SU-DHL-6 (cell line): ENCODE results near the gene MAST2.
"Not testable (repeated sequence)": the region's sequence is repeated elsewhere in the genome, so short reads cannot be mapped to it uniquely, and the experiment has no call there.

ENCODE experiments used
- H2AFZ ChIP-seq: fragments of 200-600 bp; sonication (generic); 2 replicates; pipeline ENCODE4 v1.6.1; 2014; ENCODE audit warnings: low read depth, mild to moderate bottlenecking, moderate library complexity, mixed read lengths, antibody characterized with exemption, low read length; ENCODE audit not compliant: severe bottlenecking
- H3F3A ChIP-seq: fragments of 200-600 bp; shearing (Covaris generic); 2 replicates; pipeline ENCODE4 v1.6.0; 2016; ENCODE audit warnings: antibody characterized with exemption, mild to moderate bottlenecking; ENCODE audit not compliant: insufficient read depth
- H3K27ac ChIP-seq: fragments of 200-600 bp; sonication (generic); 2 replicates; pipeline ENCODE4 v1.5.1; 2016; ENCODE audit warnings: low read depth, mild to moderate bottlenecking, low read length, moderate library complexity, mixed read lengths
- H3K27me3 ChIP-seq: fragments of 200-600 bp; sonication (generic), shearing (Covaris generic); 2 replicates; pipeline ENCODE4 v1.6.0; 2014; ENCODE audit warnings: mild to moderate bottlenecking, low read length
- H3K36me3 ChIP-seq: fragments of 200-600 bp; sonication (generic); 2 replicates; pipeline ENCODE4 v1.6.1; 2014; ENCODE audit warnings: mild to moderate bottlenecking, low read length, mixed read lengths
- H3K4me2 ChIP-seq: fragments of 300-600, 200-600 bp; shearing (Covaris generic), sonication (generic); 2 replicates; pipeline ENCODE4 v1.6.0; 2014; ENCODE audit warnings: low read length, low read depth, mild to moderate bottlenecking; ENCODE audit not compliant: poor library complexity, severe bottlenecking
- H3K4me3 ChIP-seq: fragments of 200-600 bp; sonication (generic); 2 replicates; pipeline ENCODE4 v1.5.1; 2014; ENCODE audit warnings: antibody characterized with exemption, low read length, mild to moderate bottlenecking, mixed read lengths; ENCODE audit not compliant: insufficient read depth, poor library complexity, severe bottlenecking
- H3K79me2 ChIP-seq: fragments of 200-600 bp; sonication (generic); 2 replicates; pipeline ENCODE4 v1.6.1; 2014; ENCODE audit warnings: mild to moderate bottlenecking, low read length, moderate library complexity; ENCODE audit not compliant: insufficient read depth
- H3K9ac ChIP-seq: fragments of 200-600 bp; sonication (generic); 2 replicates; pipeline ENCODE4 v1.7.0; 2014; ENCODE audit warnings: mild to moderate bottlenecking, low read length
- H3K9me2 ChIP-seq: fragments of 200-600 bp; sonication (generic); replicated peaks from 2 replicates; pipeline ENCODE4 v1.6.1; 2014; ENCODE audit warnings: low read length; ENCODE audit not compliant: insufficient read depth
- H3K9me3 ChIP-seq: fragments of 200-600 bp; sonication (generic); 2 replicates; pipeline ENCODE4 v1.6.1; 2014; ENCODE audit warnings: low read length, mixed read lengths; ENCODE audit not compliant: insufficient read depth
- H4K20me1 ChIP-seq: fragments of 200-600 bp; sonication (generic); 2 replicates; pipeline ENCODE4 v1.6.1; 2014; ENCODE audit warnings: low read depth, mild to moderate bottlenecking, antibody characterized with exemption, low read length, moderate library complexity, mixed read lengths
- CTCF ChIP-seq: fragments of 200-600 bp; sonication (generic); IDR thresholded peaks from one replicate; pipeline ENCODE4 v1.5.1; 2017; ENCODE audit warnings: antibody characterized with exemption, mild to moderate bottlenecking, low read length, moderate library complexity; ENCODE audit not compliant: insufficient read depth, poor library complexity, severe bottlenecking
- EZH2phosphoT487 ChIP-seq: fragments of 200-600 bp; sonication (generic), shearing (Covaris generic); conservative IDR thresholded peaks from 2 replicates; pipeline ENCODE4 v1.6.1; 2018; ENCODE audit warnings: mild to moderate bottlenecking, antibody characterized with exemption, low read length, moderate library complexity, mixed read lengths

MAST2 gene

GRCh38 chr1:45949462-45949861 is 146.1 kb downstream of the MAST2 start:
- H3K79me2 ChIP-seq = peaks cover 38% of the 10 kb centered on the region
- not testable (repeated sequence) for H2AFZ ChIP-seq, H3K4me2 ChIP-seq, H3K9ac ChIP-seq, H3K9me3 ChIP-seq, H3K27me3 ChIP-seq, H3K4me3 ChIP-seq, H3K27ac ChIP-seq, H3K36me3 ChIP-seq, H4K20me1 ChIP-seq, H3K9me2 ChIP-seq, H3F3A ChIP-seq

GRCh38 chr1:45952072-45952471 is 148.7 kb downstream of the MAST2 start:
- Histone ChIP-seq H3F3A (peaks cover 7% of the 10 kb centered on the region), H2AFZ (no peak overlapping the region), H3K36me3 (no peaks in the 10 kb centered on the region), H3K27ac (no peak overlapping the region), H4K20me1 (no peaks in the 10 kb centered on the region; the same call in 1 of the 2 replicates), H3K27me3 (no peaks in the 10 kb centered on the region), H3K4me2 (no peak overlapping the region), H3K9ac (no peak overlapping the region), H3K9me2 (no peaks in the 10 kb centered on the region), H3K4me3 (no peak overlapping the region), H3K79me2 (peaks cover 27% of the 10 kb centered on the region), H3K9me3 (no peaks in the 10 kb centered on the region)
- no peak for TF ChIP-seq CTCF
- no peak for TF ChIP-seq EZH2phosphoT487

- Histone ChIP-seq H3K27ac (no peak overlapping the region), H3K79me2 (peaks cover 34% of the 10 kb centered on the region), H3K27me3 (no peaks in the 10 kb centered on the region), H3K9me2 (no peaks in the 10 kb centered on the region), H3K9ac (no peak overlapping the region), H3K36me3 (0 out of 2 replicates have a peak, but pooled peaks cover 4% of the 10 kb centered on the region), H3K9me3 (no peaks in the 10 kb centered on the region), H2AFZ (no peak overlapping the region), H3F3A (peaks cover 7% of the 10 kb centered on the region), H3K4me3 (no peak overlapping the region), H3K4me2 (no peak overlapping the region), H4K20me1 (no peaks in the 10 kb centered on the region; the same call in 1 of the 2 replicates)
- no peak for TF ChIP-seq CTCF
- TF ChIP-seq EZH2phosphoT487 = no peak
These were observed 150.8 kb downstream of the MAST2 start for GRCh38 chr1:45953934-45954847.

- TF ChIP-seq EZH2phosphoT487 = no peak
- TF ChIP-seq CTCF = no peak
These were observed 154.3 kb downstream of the MAST2 start for GRCh38 chr1:45957684-45958083.

More at GRCh38 chr1:45957684-45958083, 154.3 kb downstream of the MAST2 start:
- no peaks in the 10 kb centered on the region; the same call in 1 of the 2 replicates for H4K20me1 ChIP-seq
- no peak overlapping the region for H3K9ac ChIP-seq
- no peak overlapping the region for H3K27ac ChIP-seq
- peaks cover 15% of the 10 kb centered on the region; the same call in 1 of the 2 replicates for H3K36me3 ChIP-seq
- no peaks in the 10 kb centered on the region for H3K9me3 ChIP-seq
- no peak overlapping the region for H3K4me2 ChIP-seq
- no peaks in the 10 kb centered on the region for H3K9me2 ChIP-seq
- H3K79me2 ChIP-seq = peaks cover 47% of the 10 kb centered on the region
- H3F3A ChIP-seq = peaks cover 4% of the 10 kb centered on the region
- H2AFZ ChIP-seq = no peak overlapping the region
- no peaks in the 10 kb centered on the region for H3K27me3 ChIP-seq
- no peak overlapping the region for H3K4me3 ChIP-seq
